ENCODE measurements around the gene MGLL.

Gene MGLL

DNA sequence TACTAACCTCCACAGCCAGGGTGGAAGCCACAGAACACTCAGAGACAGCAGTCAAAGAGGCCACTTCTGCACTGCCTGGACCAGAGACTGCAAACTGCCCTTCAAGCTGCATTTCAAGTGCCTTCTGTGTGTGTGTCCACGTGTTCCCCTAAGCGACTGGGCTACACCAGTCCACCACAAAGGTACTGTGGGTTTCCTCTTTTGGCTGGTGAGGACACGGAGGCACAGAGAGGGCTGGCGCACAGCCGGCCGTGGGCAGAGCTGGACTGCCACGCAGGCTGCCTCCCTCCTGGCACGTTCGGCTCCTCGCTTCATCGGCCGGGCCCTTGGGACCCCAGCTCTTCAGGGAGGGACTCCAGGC is 60.9 kb downstream of the MGLL start:
- TF ChIP-seq, protein P1, sequence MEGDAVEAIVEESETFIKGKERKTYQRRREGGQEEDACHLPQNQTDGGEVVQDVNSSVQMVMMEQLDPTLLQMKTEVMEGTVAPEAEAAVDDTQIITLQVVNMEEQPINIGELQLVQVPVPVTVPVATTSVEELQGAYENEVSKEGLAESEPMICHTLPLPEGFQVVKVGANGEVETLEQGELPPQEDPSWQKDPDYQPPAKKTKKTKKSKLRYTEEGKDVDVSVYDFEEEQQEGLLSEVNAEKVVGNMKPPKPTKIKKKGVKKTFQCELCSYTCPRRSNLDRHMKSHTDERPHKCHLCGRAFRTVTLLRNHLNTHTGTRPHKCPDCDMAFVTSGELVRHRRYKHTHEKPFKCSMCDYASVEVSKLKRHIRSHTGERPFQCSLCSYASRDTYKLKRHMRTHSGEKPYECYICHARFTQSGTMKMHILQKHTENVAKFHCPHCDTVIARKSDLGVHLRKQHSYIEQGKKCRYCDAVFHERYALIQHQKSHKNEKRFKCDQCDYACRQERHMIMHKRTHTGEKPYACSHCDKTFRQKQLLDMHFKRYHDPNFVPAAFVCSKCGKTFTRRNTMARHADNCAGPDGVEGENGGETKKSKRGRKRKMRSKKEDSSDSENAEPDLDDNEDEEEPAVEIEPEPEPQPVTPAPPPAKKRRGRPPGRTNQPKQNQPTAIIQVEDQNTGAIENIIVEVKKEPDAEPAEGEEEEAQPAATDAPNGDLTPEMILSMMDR (conservative IDR thresholded peaks at IDR 0.05; ENCODE audit: low read length), result no peak
- no peak for DNase-seq (ENCODE audit: low read depth)
- H3K4me3 ChIP-seq (ENCODE audit: low read length), result no peak overlapping the region

DNA sequence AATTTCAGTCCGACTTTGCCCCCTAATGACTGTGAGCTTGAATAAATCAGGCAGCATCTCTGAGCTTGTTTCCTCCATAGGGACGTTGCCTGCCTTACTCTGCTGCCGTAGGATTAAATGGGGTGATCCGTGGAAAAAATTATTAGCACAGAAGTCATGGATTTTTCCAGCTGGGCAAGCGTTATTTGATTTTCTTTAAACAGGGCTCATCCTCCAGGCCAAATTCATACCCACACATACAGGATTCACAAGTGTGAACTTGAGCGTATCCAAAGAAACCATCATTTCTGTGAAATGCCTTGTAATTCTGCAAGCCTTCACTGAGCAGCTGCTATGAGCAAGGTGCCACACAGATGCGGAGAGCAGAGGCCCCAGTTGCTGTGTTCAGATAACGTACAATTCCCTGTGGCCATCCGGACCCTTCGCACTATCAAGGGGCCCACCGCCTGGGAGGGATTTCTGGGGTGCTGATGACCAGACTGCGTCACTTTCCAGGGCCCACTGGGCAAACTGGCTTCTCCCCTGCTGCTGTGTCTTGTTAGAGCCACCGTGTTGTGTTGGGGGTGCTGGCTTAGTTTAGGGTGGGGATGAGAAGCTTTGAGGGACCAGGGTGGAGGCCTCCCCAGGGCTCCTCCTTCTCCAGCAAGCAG is 61.4 kb downstream of the MGLL start:
- DNase-seq (ENCODE audit: low read depth), result no peak
- TF ChIP-seq, protein P1 (conservative IDR thresholded peaks at IDR 0.05; ENCODE audit: low read length), result no peak
- H3K4me3 ChIP-seq (ENCODE audit: low read length), result no peak overlapping the region

DNA sequence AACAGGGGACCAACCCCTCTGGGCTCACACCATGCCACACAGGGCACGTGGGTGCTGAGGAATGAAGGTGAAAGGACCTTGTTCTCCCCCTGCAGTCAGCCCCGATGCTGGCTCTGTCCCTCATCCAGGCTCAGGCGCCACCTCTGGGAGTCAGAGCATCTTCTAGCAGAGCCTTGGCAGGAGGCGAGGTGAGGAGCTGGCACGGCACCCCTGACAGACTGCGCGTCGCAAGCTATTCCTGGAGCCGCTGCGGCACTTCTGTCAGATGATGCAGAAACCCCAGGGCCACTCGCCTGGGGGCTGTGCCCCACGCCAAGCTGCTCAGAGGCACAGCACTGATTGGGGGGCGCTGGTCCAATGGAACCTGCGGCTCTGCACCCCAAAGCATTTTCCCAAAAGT is 62.0 kb downstream of the MGLL start:
- TF ChIP-seq, protein P1 (conservative IDR thresholded peaks at IDR 0.05; ENCODE audit: low read length), result no peak
- DNase-seq (ENCODE audit: low read depth), result no peak
- H3K4me3 ChIP-seq (ENCODE audit: low read length), result no peak overlapping the region

DNA sequence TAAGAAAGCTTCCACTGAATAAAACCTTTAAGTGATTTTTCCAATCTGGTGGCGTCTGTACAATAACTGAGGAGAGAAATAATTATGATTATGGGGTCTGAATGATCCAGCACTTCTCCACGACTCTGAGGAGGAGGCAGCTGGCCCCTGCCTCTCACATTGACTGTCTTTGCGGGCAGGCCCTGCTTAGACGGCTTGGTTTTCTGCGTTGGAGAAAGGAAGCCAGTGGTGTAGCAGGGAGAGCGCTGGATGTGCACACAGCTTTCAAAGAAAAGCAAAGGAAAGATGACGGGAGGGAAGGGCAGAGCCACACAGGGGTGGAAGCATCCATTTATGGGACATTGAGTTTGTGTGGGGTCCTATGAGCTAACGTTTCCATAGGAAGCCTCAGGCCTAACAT is 62.5 kb downstream of the MGLL start:
- TF ChIP-seq, protein P1 (conservative IDR thresholded peaks at IDR 0.05; ENCODE audit: low read length), result no peak
- no peak overlapping the region for H3K4me3 ChIP-seq (ENCODE audit: low read length)
- no peak for DNase-seq (ENCODE audit: low read depth)

DNA sequence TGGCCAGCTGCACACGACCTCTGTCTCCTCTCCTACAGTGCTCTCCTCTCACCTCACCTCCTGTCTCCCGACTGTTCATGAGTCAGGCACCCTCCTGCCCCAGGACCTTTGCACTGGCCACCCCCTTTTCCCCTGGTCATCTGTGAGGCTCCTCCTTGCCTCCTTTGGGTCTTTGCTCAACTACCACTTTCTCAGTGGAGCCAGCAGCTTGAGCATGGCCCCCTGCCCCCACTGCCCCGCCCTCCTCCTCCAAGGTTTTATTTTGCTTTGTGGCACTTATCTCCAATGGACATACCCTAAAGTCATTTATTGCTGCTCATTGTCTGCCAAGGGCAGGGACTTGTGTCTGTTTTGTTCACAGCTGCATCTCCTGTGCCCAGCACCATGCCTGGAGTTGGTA is 64.3 kb downstream of the MGLL start:
- DNase-seq (ENCODE audit: low read depth), result no peak
- TF ChIP-seq, protein P1 (conservative IDR thresholded peaks at IDR 0.05; ENCODE audit: low read length), result no peak
- H3K4me3 ChIP-seq (ENCODE audit: low read length), result no peak overlapping the region

DNA sequence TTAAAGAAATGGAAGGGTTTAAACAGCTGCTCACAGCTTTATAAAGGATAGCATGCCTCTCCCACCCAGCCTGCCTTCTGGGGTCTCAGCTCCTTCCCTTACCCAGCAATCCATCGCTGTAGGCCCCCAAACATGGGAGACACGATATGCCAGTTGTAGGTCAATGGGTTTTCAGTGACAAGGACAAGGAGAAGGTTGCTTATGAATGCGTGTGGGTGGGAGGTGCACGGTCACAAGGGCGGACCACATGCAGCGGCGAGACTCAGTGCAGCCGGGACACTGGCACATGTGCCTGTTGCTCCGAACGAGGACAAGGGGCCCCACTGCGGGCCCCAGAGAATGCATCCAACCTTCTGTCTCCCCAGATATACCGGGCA is 67.0 kb downstream of the MGLL start:
- DNase-seq (ENCODE audit: low read depth), result no peak
- TF ChIP-seq, protein P1 (conservative IDR thresholded peaks at IDR 0.05; ENCODE audit: low read length), result no peak
- no peak overlapping the region for H3K4me3 ChIP-seq (ENCODE audit: low read length)

DNA sequence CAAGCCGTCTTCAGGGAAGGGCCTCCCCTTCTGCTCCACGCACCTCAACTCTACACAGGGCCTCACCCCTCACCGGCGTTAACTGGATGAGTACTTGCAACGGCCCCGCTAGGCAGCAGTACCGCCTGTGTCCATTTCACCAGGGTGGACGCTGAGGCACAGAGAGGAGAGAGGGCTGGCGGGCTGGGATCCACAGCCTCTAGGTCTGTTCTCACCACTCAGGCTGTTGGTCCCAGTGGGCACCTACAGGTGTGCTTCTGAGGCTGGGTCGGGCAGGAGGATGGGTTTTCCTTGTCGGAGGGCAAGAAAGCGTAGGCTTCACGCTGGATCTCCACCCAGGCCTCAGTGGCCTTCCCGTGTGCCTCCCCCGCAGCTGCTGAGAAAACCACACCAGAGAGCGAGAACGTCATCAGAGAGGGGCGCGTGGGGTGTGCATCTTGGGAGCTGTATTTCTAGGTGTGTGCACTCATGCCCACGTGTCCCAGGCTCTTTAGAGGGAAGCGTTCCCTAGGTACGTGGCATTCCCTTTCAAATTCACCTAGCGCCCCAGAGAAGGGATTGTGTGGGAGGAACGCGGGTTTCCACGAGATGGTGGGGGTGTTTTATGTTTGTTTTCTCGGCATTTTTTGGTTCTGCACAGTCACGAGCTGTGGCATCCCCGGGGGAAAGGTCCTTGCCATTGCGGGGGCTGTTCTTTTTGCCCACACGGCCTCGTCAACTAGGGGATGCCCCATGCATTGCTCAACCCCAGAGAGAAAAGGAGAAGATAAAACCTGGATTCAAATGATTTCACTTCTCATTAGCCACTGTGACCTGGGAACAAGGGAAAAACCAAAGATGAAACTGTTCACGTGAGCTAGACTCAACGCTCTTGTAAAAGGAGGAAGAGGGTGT is 67.7 kb downstream of the MGLL start:
- H3K4me3 ChIP-seq (ENCODE audit: low read length), result no peak overlapping the region
- DNase-seq (ENCODE audit: low read depth), result no peak
- TF ChIP-seq, protein P1 (conservative IDR thresholded peaks at IDR 0.05; ENCODE audit: low read length), result no peak
